Measurements from ENCODE around the gene IMPA2. TPM values are rescaled to one million over a fixed set of nuclear protein-coding genes. Genes with fewer than 3 reads are reported as not detected.

Gene IMPA2
- total RNA-seq, 3 donors from 2014 or later (not counting 1 experiment from before 2014, with no cell fraction given) = 2.7 to 6.6 (median 3.6) TPM

GRCh38 chr18:12032786-12033642, 51.7 kb downstream of the IMPA2 start:
- DNase-seq = no peak
- Histone ChIP-seq H3K9me3 (ENCODE audit: control insufficient read depth, insufficient read depth, low read length) (no peaks in the 10 kb centered on the region), H3K4me1 (ENCODE audit: control insufficient read depth, insufficient read depth, low read length) (peaks cover under 1% of the 10 kb centered on the region), H3K27me3 (ENCODE audit: control insufficient read depth, insufficient read depth, low read length) (peaks cover 2% of the 10 kb centered on the region), H3K27ac (ENCODE audit: low read length) (no peak overlapping the region), H3K4me3 (ENCODE audit: low read length) (no peak overlapping the region), H3K36me3 (ENCODE audit: control insufficient read depth, insufficient read depth, low read length) (no peaks in the 10 kb centered on the region)
- Mint-ChIP-seq H3K9me3 (no peaks in the 10 kb centered on the region), H3K4me3 (no peak overlapping the region), H3K36me3 (no peaks in the 10 kb centered on the region), H3K27me3 (ENCODE audit: low read depth in 2 of 2) (no peaks in the 10 kb centered on the region), H3K27ac (no peak overlapping the region), H3K4me1 (no peaks in the 10 kb centered on the region)
- no peak for ATAC-seq
- intact Hi-C loops (cut with micrococcal nuclease) = no loop called here
- TF ChIP-seq CTCF (IDR thresholded peaks at IDR 0.05) = no peak
- 93% methylated on average over 11 of the region's 11 CpGs for WGBS (ENCODE audit: insufficient coverage)

- H3K4me3 ChIP-seq (ENCODE audit: low read length) = no peak overlapping the region
- no peaks in the 10 kb centered on the region for H3K36me3 ChIP-seq (ENCODE audit: control insufficient read depth, insufficient read depth, low read length)
- H3K4me3 Mint-ChIP-seq = no peak overlapping the region
- H3K36me3 Mint-ChIP-seq = no peaks in the 10 kb centered on the region
- H3K4me1 ChIP-seq (ENCODE audit: control insufficient read depth, insufficient read depth, low read length) = peaks cover 6% of the 10 kb centered on the region
- H3K9me3 Mint-ChIP-seq = no peaks in the 10 kb centered on the region
- H3K4me1 Mint-ChIP-seq = peaks cover 0 to 1% of the 10 kb centered on the region in 2 donors
- H3K27me3 ChIP-seq (ENCODE audit: control insufficient read depth, insufficient read depth, low read length) = peaks cover 4% of the 10 kb centered on the region
- ATAC-seq (no peak), DNase-seq (no peak)
- intact Hi-C loops (cut with micrococcal nuclease) = no loop called here
- H3K27ac Mint-ChIP-seq = no peak overlapping the region
- TF ChIP-seq CTCF (IDR thresholded peaks at IDR 0.05) = no peak
- H3K27me3 Mint-ChIP-seq (ENCODE audit: low read depth in 2 of 2) = peaks cover 0 to under 1% of the 10 kb centered on the region in 2 donors
- H3K27ac ChIP-seq (ENCODE audit: low read length) = no peak overlapping the region
- no peaks in the 10 kb centered on the region for H3K9me3 ChIP-seq (ENCODE audit: control insufficient read depth, insufficient read depth, low read length)
- 89% methylated on average over 4 of the region's 7 CpGs for WGBS (ENCODE audit: insufficient coverage)
Measured at GRCh38 chr18:12033643-12034025, 52.3 kb downstream of the IMPA2 start.

- H3K27ac Mint-ChIP-seq = no peak overlapping the region
- Histone ChIP-seq H3K4me3 (ENCODE audit: low read length) (no peak overlapping the region), H3K4me1 (ENCODE audit: control insufficient read depth, insufficient read depth, low read length) (peaks cover 8% of the 10 kb centered on the region), H3K27ac (ENCODE audit: low read length) (no peak overlapping the region), H3K36me3 (ENCODE audit: control insufficient read depth, insufficient read depth, low read length) (no peaks in the 10 kb centered on the region), H3K9me3 (ENCODE audit: control insufficient read depth, insufficient read depth, low read length) (no peaks in the 10 kb centered on the region), H3K27me3 (ENCODE audit: control insufficient read depth, insufficient read depth, low read length) (peaks cover 4% of the 10 kb centered on the region)
- no peak overlapping the region for H3K4me3 Mint-ChIP-seq
- TF ChIP-seq CTCF (IDR thresholded peaks at IDR 0.05) = no peak
- 82% methylated on average over 7 of the region's 8 CpGs for WGBS (ENCODE audit: insufficient coverage)
- peaks cover 0 to 6% of the 10 kb centered on the region in 2 donors for H3K27me3 Mint-ChIP-seq (ENCODE audit: low read depth in 2 of 2)
- H3K9me3 Mint-ChIP-seq = no peaks in the 10 kb centered on the region
- DNase-seq (no peak), ATAC-seq (no peak)
- peaks cover 0 to 7% of the 10 kb centered on the region in 2 donors for H3K4me1 Mint-ChIP-seq
- intact Hi-C loops (cut with micrococcal nuclease) = loop anchor here (5.0 kb wide), 2 partner anchors 377 to 1472 kb away; no protein-coding TSS in a partner anchor
- no peaks in the 10 kb centered on the region for H3K36me3 Mint-ChIP-seq
Measured at GRCh38 chr18:12034241-12035100, 53.2 kb downstream of the IMPA2 start.

All from natural killer cell (primary cell).